SK-N-SH treated with all-trans-retinoic acid at 6 μM for 48 hours (cell line): ENCODE data around the gene PTPRN2.

Experiments
- ARNTL ChIP-seq: fragments of 450-650 bp; formaldehyde crosslinking; IDR thresholded peaks from 2 replicates; pipeline ENCODE4 v1.5.0; 2020; ENCODE audit warnings: low read depth, mild to moderate bottlenecking, moderate library complexity, borderline replicate concordance
- BACH2 ChIP-seq: fragments of 250-450 bp; sonication (Bioruptor Pico); IDR thresholded peaks from 2 replicates; pipeline ENCODE4 v1.9.0; 2021; ENCODE audit warnings: mild to moderate bottlenecking, borderline replicate concordance
- GLIS3 ChIP-seq: fragments of 250-450 bp; sonication (Bioruptor Pico); IDR thresholded peaks from 2 replicates; pipeline ENCODE4 v1.5.0; 2020; ENCODE audit warnings: mild to moderate bottlenecking, moderate library complexity
- OSR1 ChIP-seq: fragments of 250-450 bp; sonication (Bioruptor Pico); IDR thresholded peaks from 2 replicates; pipeline ENCODE4 v1.8.0; 2022; ENCODE audit warnings: moderate library complexity, mild to moderate bottlenecking, inconsistent platforms
- ZFP3 ChIP-seq: fragments of 250-450 bp; sonication (Bioruptor Pico); IDR thresholded peaks from 2 replicates; pipeline ENCODE4 v1.5.0; 2020; ENCODE audit warnings: mild to moderate bottlenecking, moderate library complexity
- TF ChIP-seq, protein P1 (sequence below): fragments of 250-450 bp; sonication (Bioruptor Pico); IDR thresholded peaks from 2 replicates; pipeline ENCODE4 v1.8.0; 2020; ENCODE audit warnings: mild to moderate bottlenecking, moderate library complexity, borderline replicate concordance
- TF ChIP-seq, protein P2 (sequence below): fragments of 250-450 bp; sonication (Bioruptor Pico); IDR thresholded peaks from 2 replicates; pipeline ENCODE4 v1.5.1; 2020; ENCODE audit warnings: low read depth, mild to moderate bottlenecking, moderate library complexity
- TF ChIP-seq, protein P3 (sequence below): fragments of 250-450 bp; sonication (Bioruptor Pico); IDR thresholded peaks from 2 replicates; pipeline ENCODE4 v1.5.1; 2021; ENCODE audit warnings: mild to moderate bottlenecking, moderate library complexity

DNA sequence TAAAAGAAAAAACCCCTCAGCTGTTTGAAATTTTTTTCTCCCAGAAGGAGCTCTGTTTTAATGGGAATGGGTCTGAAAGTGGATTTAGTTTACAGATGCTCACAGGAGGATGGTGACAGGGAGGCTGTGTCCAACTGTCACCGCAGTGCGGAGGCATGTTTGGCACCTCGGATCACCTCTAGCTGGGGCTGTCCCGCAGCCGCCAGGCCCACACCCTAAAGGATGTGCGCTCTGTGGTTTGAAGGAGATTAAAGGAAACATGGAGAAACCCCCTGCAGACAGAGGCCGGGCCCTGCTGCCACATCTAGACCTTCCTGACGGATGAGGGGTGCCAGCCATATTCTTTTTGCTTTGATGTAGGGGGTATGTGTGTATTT lies 1090.3 kb downstream of the PTPRN2 start:
- TF ChIP-seq GLIS3 (CRISPR knock-in tag) (no peak), ARNTL (no peak), OSR1 (CRISPR knock-in tag) (no peak), ZFP3 (CRISPR knock-in tag) (no peak), BACH2 (CRISPR knock-in tag) (no peak)
- TF ChIP-seq, protein P1, sequence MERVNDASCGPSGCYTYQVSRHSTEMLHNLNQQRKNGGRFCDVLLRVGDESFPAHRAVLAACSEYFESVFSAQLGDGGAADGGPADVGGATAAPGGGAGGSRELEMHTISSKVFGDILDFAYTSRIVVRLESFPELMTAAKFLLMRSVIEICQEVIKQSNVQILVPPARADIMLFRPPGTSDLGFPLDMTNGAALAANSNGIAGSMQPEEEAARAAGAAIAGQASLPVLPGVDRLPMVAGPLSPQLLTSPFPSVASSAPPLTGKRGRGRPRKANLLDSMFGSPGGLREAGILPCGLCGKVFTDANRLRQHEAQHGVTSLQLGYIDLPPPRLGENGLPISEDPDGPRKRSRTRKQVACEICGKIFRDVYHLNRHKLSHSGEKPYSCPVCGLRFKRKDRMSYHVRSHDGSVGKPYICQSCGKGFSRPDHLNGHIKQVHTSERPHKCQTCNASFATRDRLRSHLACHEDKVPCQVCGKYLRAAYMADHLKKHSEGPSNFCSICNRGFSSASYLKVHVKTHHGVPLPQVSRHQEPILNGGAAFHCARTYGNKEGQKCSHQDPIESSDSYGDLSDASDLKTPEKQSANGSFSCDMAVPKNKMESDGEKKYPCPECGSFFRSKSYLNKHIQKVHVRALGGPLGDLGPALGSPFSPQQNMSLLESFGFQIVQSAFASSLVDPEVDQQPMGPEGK (CRISPR knock-in tag), result no peak
- TF ChIP-seq, protein P2, sequence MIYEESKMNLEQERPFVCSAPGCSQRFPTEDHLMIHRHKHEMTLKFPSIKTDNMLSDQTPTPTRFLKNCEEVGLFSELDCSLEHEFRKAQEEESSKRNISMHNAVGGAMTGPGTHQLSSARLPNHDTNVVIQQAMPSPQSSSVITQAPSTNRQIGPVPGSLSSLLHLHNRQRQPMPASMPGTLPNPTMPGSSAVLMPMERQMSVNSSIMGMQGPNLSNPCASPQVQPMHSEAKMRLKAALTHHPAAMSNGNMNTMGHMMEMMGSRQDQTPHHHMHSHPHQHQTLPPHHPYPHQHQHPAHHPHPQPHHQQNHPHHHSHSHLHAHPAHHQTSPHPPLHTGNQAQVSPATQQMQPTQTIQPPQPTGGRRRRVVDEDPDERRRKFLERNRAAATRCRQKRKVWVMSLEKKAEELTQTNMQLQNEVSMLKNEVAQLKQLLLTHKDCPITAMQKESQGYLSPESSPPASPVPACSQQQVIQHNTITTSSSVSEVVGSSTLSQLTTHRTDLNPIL (CRISPR knock-in tag), result no peak
- TF ChIP-seq, protein P3, sequence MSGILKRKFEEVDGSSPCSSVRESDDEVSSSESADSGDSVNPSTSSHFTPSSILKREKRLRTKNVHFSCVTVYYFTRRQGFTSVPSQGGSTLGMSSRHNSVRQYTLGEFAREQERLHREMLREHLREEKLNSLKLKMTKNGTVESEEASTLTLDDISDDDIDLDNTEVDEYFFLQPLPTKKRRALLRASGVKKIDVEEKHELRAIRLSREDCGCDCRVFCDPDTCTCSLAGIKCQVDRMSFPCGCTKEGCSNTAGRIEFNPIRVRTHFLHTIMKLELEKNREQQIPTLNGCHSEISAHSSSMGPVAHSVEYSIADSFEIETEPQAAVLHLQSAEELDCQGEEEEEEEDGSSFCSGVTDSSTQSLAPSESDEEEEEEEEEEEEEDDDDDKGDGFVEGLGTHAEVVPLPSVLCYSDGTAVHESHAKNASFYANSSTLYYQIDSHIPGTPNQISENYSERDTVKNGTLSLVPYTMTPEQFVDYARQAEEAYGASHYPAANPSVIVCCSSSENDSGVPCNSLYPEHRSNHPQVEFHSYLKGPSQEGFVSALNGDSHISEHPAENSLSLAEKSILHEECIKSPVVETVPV (CRISPR knock-in tag), result no peak
